ENCODE measurements around the gene CHST11. TPM values are rescaled to one million over a fixed set of nuclear protein-coding genes. Genes with fewer than 3 reads are reported as not detected.

Gene CHST11
- total RNA-seq, 5 donors from 2014 or later (not counting 1 experiment from before 2014, with no cell fraction given): 49.8 to 78.3 (median 63.7) TPM

GRCh38 chr12:104691721-104692556 is 235.2 kb downstream of the CHST11 start:
- H3K27ac Mint-ChIP-seq: no peak overlapping the region
- no peak overlapping the region for H3K4me3 ChIP-seq (ENCODE audit: control insufficient read depth in 1 of 2, extremely low read depth in 1 of 2, low read length in 1 of 2)
- POLR2A ChIA-PET: no interaction called here

GRCh38 chr12:104692557-104693218 is 235.9 kb downstream of the CHST11 start:
- POLR2A ChIA-PET: no interaction called here

More at GRCh38 chr12:104691721-104692556, 235.2 kb downstream of the CHST11 start:
- Mint-ChIP-seq H3K4me3 (no peak overlapping the region), H3K4me1 (peaks cover 54 to 84% (median 74%) of the 10 kb centered on the region in 3 donors), H3K9me3 (no peaks in the 10 kb centered on the region), H3K36me3 (peaks cover 5% of the 10 kb centered on the region), H3K27me3 (no peaks in the 10 kb centered on the region)
- CTCF ChIA-PET: no interaction called here
- peaks cover 15 to 76% of the 10 kb centered on the region in 2 experiments for H3K4me1 ChIP-seq (ENCODE audit: control insufficient read depth in 1 of 2, extremely low read depth in 1 of 2, insufficient read depth in 2 of 2, low read length in 2 of 2)
- H3K27me3 ChIP-seq (replicated peaks in 1 of 2; ENCODE audit: control insufficient read depth in 2 of 2, extremely low read depth in 1 of 2, insufficient read depth in 2 of 2, low read length in 1 of 2): no peaks in the 10 kb centered on the region
- 79% methylated on average over 13 of the region's 19 CpGs for WGBS (ENCODE audit: insufficient coverage)
- DNase-seq (peak in 1 of 35 experiments; percentile 13), ATAC-seq (replicated peaks in 1 of 4) (no peak)
- H3K27ac ChIP-seq (ENCODE audit: low read length): no peak overlapping the region
- no peaks in the 10 kb centered on the region for H3K9me3 ChIP-seq
- no peaks in the 10 kb centered on the region for H3K36me3 ChIP-seq (ENCODE audit: control insufficient read depth in 2 of 2, extremely low read depth in 1 of 2, insufficient read depth in 1 of 2, low read length in 1 of 2)

GRCh38 chr12:104693493-104693892 is 236.7 kb downstream of the CHST11 start:
- no peak overlapping the region for H3K27ac ChIP-seq (ENCODE audit: low read length)
- Mint-ChIP-seq H3K4me1 (peaks cover 50 to 82% (median 72%) of the 10 kb centered on the region in 3 donors), H3K4me3 (no peak overlapping the region), H3K27ac (no peak overlapping the region), H3K27me3 (no peaks in the 10 kb centered on the region), H3K36me3 (peaks cover 11% of the 10 kb centered on the region), H3K9me3 (no peaks in the 10 kb centered on the region)
- no peaks in the 10 kb centered on the region for H3K27me3 ChIP-seq (replicated peaks in 1 of 2; ENCODE audit: control insufficient read depth in 2 of 2, extremely low read depth in 1 of 2, insufficient read depth in 2 of 2, low read length in 1 of 2)
- no peaks in the 10 kb centered on the region for H3K9me3 ChIP-seq
- no peak overlapping the region for H3K4me3 ChIP-seq (ENCODE audit: control insufficient read depth in 1 of 2, extremely low read depth in 1 of 2, low read length in 1 of 2)
- WGBS (ENCODE audit: insufficient coverage): no CpG with 5 or more reads among the region's 3 CpGs
- H3K36me3 ChIP-seq (ENCODE audit: control insufficient read depth in 2 of 2, extremely low read depth in 1 of 2, insufficient read depth in 1 of 2, low read length in 1 of 2): no peaks in the 10 kb centered on the region
- ChIA-PET CTCF (no interaction called here), POLR2A (no interaction called here)
- no peak for ATAC-seq (replicated peaks in 1 of 4)
- H3K4me1 ChIP-seq (ENCODE audit: control insufficient read depth in 1 of 2, extremely low read depth in 1 of 2, insufficient read depth in 2 of 2, low read length in 2 of 2): peaks cover 12 to 65% of the 10 kb centered on the region in 2 experiments
- no peak for DNase-seq

More at GRCh38 chr12:104692557-104693218, 235.9 kb downstream of the CHST11 start:
- peaks cover 50 to 82% (median 72%) of the 10 kb centered on the region in 3 donors for H3K4me1 Mint-ChIP-seq
- H3K4me1 ChIP-seq (ENCODE audit: control insufficient read depth in 1 of 2, extremely low read depth in 1 of 2, insufficient read depth in 2 of 2, low read length in 2 of 2): peaks cover 15 to 68% of the 10 kb centered on the region in 2 experiments
- no peaks in the 10 kb centered on the region for H3K27me3 ChIP-seq (replicated peaks in 1 of 2; ENCODE audit: control insufficient read depth in 2 of 2, extremely low read depth in 1 of 2, insufficient read depth in 2 of 2, low read length in 1 of 2)
- no peaks in the 10 kb centered on the region for H3K9me3 Mint-ChIP-seq
- 89% methylated on average over 1 of the region's 4 CpGs for WGBS (ENCODE audit: insufficient coverage)
- H3K27ac Mint-ChIP-seq: no peak overlapping the region
- H3K9me3 ChIP-seq: no peaks in the 10 kb centered on the region
- no peaks in the 10 kb centered on the region for H3K36me3 ChIP-seq (ENCODE audit: control insufficient read depth in 2 of 2, extremely low read depth in 1 of 2, insufficient read depth in 1 of 2, low read length in 1 of 2)
- no peak overlapping the region for H3K4me3 Mint-ChIP-seq
- no peaks in the 10 kb centered on the region for H3K27me3 Mint-ChIP-seq
- no peak overlapping the region for H3K27ac ChIP-seq (ENCODE audit: low read length)
- H3K4me3 ChIP-seq (ENCODE audit: control insufficient read depth in 1 of 2, extremely low read depth in 1 of 2, low read length in 1 of 2): no peak overlapping the region
- peaks cover 11% of the 10 kb centered on the region for H3K36me3 Mint-ChIP-seq
- no peak for ATAC-seq (replicated peaks in 1 of 4)
- CTCF ChIA-PET: no interaction called here
- no peak for DNase-seq

GRCh38 chr12:104694161-104694560 is 237.4 kb downstream of the CHST11 start:
- WGBS (ENCODE audit: insufficient coverage): 100% methylated on average over 1 of the region's 4 CpGs
- H3K27me3 ChIP-seq (replicated peaks in 1 of 2; ENCODE audit: control insufficient read depth in 2 of 2, extremely low read depth in 1 of 2, insufficient read depth in 2 of 2, low read length in 1 of 2): no peaks in the 10 kb centered on the region
- ATAC-seq (replicated peaks in 1 of 4): no peak
- ChIA-PET CTCF (no interaction called here), POLR2A (interaction anchor here (0.7 to 0.9 kb wide), 2 partner anchors 9 to 15 kb away, joined by 3 read pairs; no protein-coding TSS in a partner anchor)
- Mint-ChIP-seq H3K4me1 (peaks cover 46 to 80% (median 74%) of the 10 kb centered on the region in 3 donors), H3K9me3 (no peaks in the 10 kb centered on the region), H3K36me3 (peaks cover 11% of the 10 kb centered on the region), H3K27me3 (no peaks in the 10 kb centered on the region), H3K4me3 (peak overlapping the region in 1 of 3 donors; percentile 58), H3K27ac (no peak overlapping the region)
- no peak overlapping the region for H3K27ac ChIP-seq (ENCODE audit: low read length)
- no peak for DNase-seq
- no peak overlapping the region for H3K4me3 ChIP-seq (ENCODE audit: control insufficient read depth in 1 of 2, extremely low read depth in 1 of 2, low read length in 1 of 2)
- H3K36me3 ChIP-seq (ENCODE audit: control insufficient read depth in 2 of 2, extremely low read depth in 1 of 2, insufficient read depth in 1 of 2, low read length in 1 of 2): no peaks in the 10 kb centered on the region
- no peaks in the 10 kb centered on the region for H3K9me3 ChIP-seq
- H3K4me1 ChIP-seq (ENCODE audit: control insufficient read depth in 1 of 2, extremely low read depth in 1 of 2, insufficient read depth in 2 of 2, low read length in 2 of 2): peaks cover 12 to 60% of the 10 kb centered on the region in 2 experiments

GRCh38 chr12:104694711-104695110 is 238.0 kb downstream of the CHST11 start:
- POLR2A ChIA-PET: interaction anchor here (0.5 to 1.1 kb wide), 4 partner anchors 9 to 67 kb away, joined by 3 to 7 read pairs (median 3); no protein-coding TSS in a partner anchor
- Histone ChIP-seq H3K27ac (ENCODE audit: low read length) (no peak overlapping the region), H3K4me3 (ENCODE audit: control insufficient read depth in 1 of 2, extremely low read depth in 1 of 2, low read length in 1 of 2) (no peak overlapping the region), H3K27me3 (replicated peaks in 1 of 2; ENCODE audit: control insufficient read depth in 2 of 2, extremely low read depth in 1 of 2, insufficient read depth in 2 of 2, low read length in 1 of 2) (no peaks in the 10 kb centered on the region), H3K36me3 (ENCODE audit: control insufficient read depth in 2 of 2, extremely low read depth in 1 of 2, insufficient read depth in 1 of 2, low read length in 1 of 2) (no peaks in the 10 kb centered on the region), H3K4me1 (ENCODE audit: control insufficient read depth in 1 of 2, extremely low read depth in 1 of 2, insufficient read depth in 2 of 2, low read length in 2 of 2) (peaks cover 12 to 55% of the 10 kb centered on the region in 2 experiments), H3K9me3 (no peaks in the 10 kb centered on the region)
- Mint-ChIP-seq H3K27ac (no peak overlapping the region), H3K27me3 (no peaks in the 10 kb centered on the region), H3K36me3 (peaks cover 11% of the 10 kb centered on the region), H3K4me1 (peaks cover 46 to 80% (median 76%) of the 10 kb centered on the region in 3 donors), H3K9me3 (no peaks in the 10 kb centered on the region), H3K4me3 (peak overlapping the region in 1 of 3 donors; percentile 58)
- 90% methylated on average over 7 of the region's 7 CpGs for WGBS (ENCODE audit: insufficient coverage)
- no peak for ATAC-seq (replicated peaks in 1 of 4)
- no peak for DNase-seq
- CTCF ChIA-PET: interaction anchor here in 1 of 2 donors (1.0 to 1.1 kb wide), 3 partner anchors 17 to 313 kb away, joined by 3 to 6 read pairs (median 3); no protein-coding TSS in a partner anchor

GRCh38 chr12:104695453-104696148 is 238.9 kb downstream of the CHST11 start:
- Histone ChIP-seq H3K9me3 (no peaks in the 10 kb centered on the region), H3K4me1 (ENCODE audit: control insufficient read depth in 1 of 2, extremely low read depth in 1 of 2, insufficient read depth in 2 of 2, low read length in 2 of 2) (peaks cover 12 to 55% of the 10 kb centered on the region in 2 experiments), H3K36me3 (ENCODE audit: control insufficient read depth in 2 of 2, extremely low read depth in 1 of 2, insufficient read depth in 1 of 2, low read length in 1 of 2) (no peaks in the 10 kb centered on the region), H3K4me3 (ENCODE audit: control insufficient read depth in 1 of 2, extremely low read depth in 1 of 2, low read length in 1 of 2) (no peak overlapping the region), H3K27ac (ENCODE audit: low read length) (no peak overlapping the region), H3K27me3 (replicated peaks in 1 of 2; ENCODE audit: control insufficient read depth in 2 of 2, extremely low read depth in 1 of 2, insufficient read depth in 2 of 2, low read length in 1 of 2) (no peaks in the 10 kb centered on the region)
- CTCF ChIA-PET: interaction anchor here in 1 of 2 donors (0.7 to 1.8 kb wide), 5 partner anchors 8 to 314 kb away, joined by 3 to 8 read pairs (median 3); no protein-coding TSS in a partner anchor
- Mint-ChIP-seq H3K4me3 (peak overlapping the region in 1 of 3 donors; percentile 58), H3K4me1 (peaks cover 46 to 74% (median 73%) of the 10 kb centered on the region in 3 donors), H3K27me3 (no peaks in the 10 kb centered on the region), H3K9me3 (no peaks in the 10 kb centered on the region), H3K36me3 (peaks cover 11% of the 10 kb centered on the region), H3K27ac (peak overlapping the region; percentile 48 to 68)
- ATAC-seq (replicated peaks in 1 of 4) (peak; percentile 63 to 96 (median 74)), DNase-seq (peak in 33 of 35 experiments; percentile 25 to 88 (median 75))
- POLR2A ChIA-PET: interaction anchor here (0.6 to 1.1 kb wide), 4 partner anchors 8 to 123 kb away, joined by 3 to 7 read pairs (median 3); no protein-coding TSS in a partner anchor
- WGBS (ENCODE audit: insufficient coverage): 0% methylated on average over 2 of the region's 12 CpGs

All from T-cell (primary cell).